A549 (cell line): ENCODE results near the gene RBBP5. TPM values are rescaled to one million over a fixed set of nuclear protein-coding genes. Genes with fewer than 3 reads are reported as not detected.
A peak's percentile ranks its signal among the peaks of the same experiment; 100 is the strongest.

Experiments used
- ATAC-seq, 2 experiments: fragments of 200-7000 bp in 1 of 2; fragments of >200 bp in 1 of 2; cut with Nextera tagmentation in 1 of 2; cut with Tn5 transposase in 1 of 2; 3 replicates each; pipeline versions ENCODE4 v1.8.0 to v1.9.1; 2018 to 2020; ENCODE audit warnings: mild to moderate bottlenecking in 1 of 2, moderate library complexity in 1 of 2
- CTCF ChIA-PET: fragments of 300-600 bp; sonication (Branson Sonifier 250); formaldehyde crosslinking; extraction: SDS; loops from one replicate; lab custom pipeline; 2021; ENCODE audit warnings: antibody characterized with exemption, inconsistent platforms; lab: Yijun Ruan, JAX
- POLR2A ChIA-PET: fragments of 350-600 bp; formaldehyde crosslinking; extraction: SDS; loops from one replicate; lab custom pipeline; 2021; ENCODE audit warnings: antibody characterized with exemption, inconsistent platforms; lab: Yijun Ruan, JAX
- DNase-seq, 2 experiments: peaks; one replicate each; pipeline versions ENCODE4 v3.0.0 to v3.0.0-alpha.2; 2011 to 2016; ENCODE audit warnings: low read depth in 1 of 2, low spot score in 1 of 2
- FAIRE-seq: peaks from 2 replicates; lab custom pipeline; 2011; peaks lifted over from hg19 to GRCh38; lab: Jason Lieb, UNC
- H3K27ac ChIP-seq, 2 experiments: fragments of >200 bp; sonication (Bioruptor Twin); formaldehyde crosslinking; 3 replicates each; pipeline ENCODE4 v1.5.1; 2016 to 2017
- H3K4me1 ChIP-seq: fragments of >200 bp; sonication (Bioruptor Twin); formaldehyde crosslinking; 3 replicates; pipeline ENCODE4 v1.6.1; 2016
- H3K4me2 ChIP-seq: fragments of >200 bp; sonication (Bioruptor Twin); formaldehyde crosslinking; 3 replicates; pipeline ENCODE4 v1.6.1; 2016
- H3K4me3 ChIP-seq: fragments of >200 bp; sonication (Bioruptor Twin); formaldehyde crosslinking; 3 replicates; pipeline ENCODE4 v1.5.1; 2016
- H3K9me3 ChIP-seq: fragments of >200 bp; sonication (Bioruptor Twin); formaldehyde crosslinking; 3 replicates; pipeline ENCODE4 v1.6.1; 2016
- BHLHE40 ChIP-seq: IDR thresholded peaks from 2 replicates; pipeline ENCODE4 v1.6.1; 2012; ENCODE audit warnings: low read depth, low read length, inconsistent platforms
- CBX2 ChIP-seq: fragments of 200-600 bp; sonication (generic); IDR thresholded peaks from 2 replicates; pipeline ENCODE4 v1.6.1; 2016; ENCODE audit warnings: low read depth, mild to moderate bottlenecking, borderline replicate concordance
- CEBPB ChIP-seq, 2 experiments: fragments of >200 bp in 1 of 2; sonication (Bioruptor Twin) in 1 of 2; formaldehyde crosslinking in 1 of 2; IDR thresholded peaks; 2 replicates each; pipeline ENCODE4 v1.6.1; 2012 to 2016
- CHD2 ChIP-seq: fragments of 150-350 bp; IDR thresholded peaks from 2 replicates; pipeline ENCODE4 v1.6.1; 2014; ENCODE audit warnings: low read length; ENCODE audit not compliant: partially characterized antibody
- CTCF ChIP-seq: fragments of >200 bp; sonication (Bioruptor Twin); formaldehyde crosslinking; IDR thresholded peaks from 3 replicates; pipeline ENCODE4 v1.5.1; 2016
- EHF ChIP-seq: fragments of 250-450 bp; sonication (Bioruptor Pico); IDR thresholded peaks from 2 replicates; pipeline ENCODE4 v1.5.0; 2020; ENCODE audit warnings: mild to moderate bottlenecking
- ELK1 ChIP-seq: fragments of 150-350 bp; IDR thresholded peaks from 2 replicates; pipeline ENCODE4 v1.6.1; 2014; ENCODE audit warnings: low read depth, mild to moderate bottlenecking, low read length
- GATA3 ChIP-seq: IDR thresholded peaks from 2 replicates; pipeline ENCODE4 v1.6.1; 2012; ENCODE audit warnings: borderline replicate concordance
- HDAC2 ChIP-seq: fragments of 200-600 bp; sonication (generic); IDR thresholded peaks from 2 replicates; pipeline ENCODE4 v1.6.1; 2016
- HES2 ChIP-seq: fragments of >200 bp; sonication (Bioruptor Twin); formaldehyde crosslinking; IDR thresholded peaks from 2 replicates; pipeline ENCODE4 v1.6.1; 2016
- HEYL ChIP-seq: fragments of 250-450 bp; sonication (Bioruptor Pico); IDR thresholded peaks from 2 replicates; pipeline ENCODE4 v1.8.0; 2021; ENCODE audit warnings: mild to moderate bottlenecking, moderate library complexity
- HOXA7 ChIP-seq: fragments of 250-450 bp; sonication (Bioruptor Pico); IDR thresholded peaks from 2 replicates; pipeline ENCODE4 v1.5.0; 2020; ENCODE audit warnings: mild to moderate bottlenecking, moderate library complexity
- HOXB13 ChIP-seq: fragments of 250-450 bp; sonication (Bioruptor Pico); IDR thresholded peaks from 2 replicates; pipeline ENCODE4 v1.5.0; 2020; ENCODE audit warnings: low read depth, mild to moderate bottlenecking, moderate library complexity
- HOXB5 ChIP-seq: fragments of 250-450 bp; sonication (Bioruptor Pico); IDR thresholded peaks from 2 replicates; pipeline ENCODE4 v1.5.0; 2020; ENCODE audit warnings: mild to moderate bottlenecking, moderate library complexity
- JUN ChIP-seq, 2 experiments: fragments of >200 bp; sonication (Bioruptor Twin); formaldehyde crosslinking; IDR thresholded peaks; 2 replicates in 1 of 2; 3 replicates in 1 of 2; pipeline ENCODE4 v1.6.1; 2016 to 2017
- JUNB ChIP-seq: fragments of >200 bp; sonication (Bioruptor Twin); formaldehyde crosslinking; IDR thresholded peaks from 2 replicates; pipeline ENCODE4 v1.6.1; 2016
- KDM5A ChIP-seq: fragments of 200-600 bp; sonication (generic); IDR thresholded peaks from 2 replicates; pipeline ENCODE4 v1.6.1; 2016; ENCODE audit warnings: antibody characterized with exemption, mild to moderate bottlenecking
- MAZ ChIP-seq: fragments of 150-350 bp; IDR thresholded peaks from 2 replicates; pipeline ENCODE4 v1.6.1; 2014; ENCODE audit warnings: antibody characterized with exemption, low read depth, low read length, borderline replicate concordance
- MYC ChIP-seq: IDR thresholded peaks from 2 replicates; pipeline ENCODE4 v1.6.1; 2012; ENCODE audit warnings: mild to moderate bottlenecking, inconsistent platforms, low read length, improper control_type of control experiment, borderline replicate concordance
- NPAS2 ChIP-seq: fragments of 250-450 bp; sonication (Bioruptor Pico); IDR thresholded peaks from 2 replicates; pipeline ENCODE4 v1.8.0; 2022; ENCODE audit warnings: mild to moderate bottlenecking, moderate library complexity, borderline replicate concordance
- NR3C1 ChIP-seq: fragments of >200 bp; sonication (Bioruptor Twin); formaldehyde crosslinking; IDR thresholded peaks from 3 replicates; pipeline ENCODE4 v1.6.1; 2017
- POLR2AphosphoS2 ChIP-seq: conservative IDR thresholded peaks from 2 replicates; pipeline ENCODE4 v1.6.1; 2012; ENCODE audit warnings: low read length, improper control_type of control experiment, inconsistent platforms
- REST ChIP-seq: fragments of 200-600 bp; sonication (generic); IDR thresholded peaks from 2 replicates; pipeline ENCODE4 v1.6.1; 2016; ENCODE audit warnings: antibody characterized with exemption, mild to moderate bottlenecking, moderate library complexity
- RFX5 ChIP-seq: fragments of 450-650 bp; IDR thresholded peaks from 2 replicates; pipeline ENCODE4 v1.7.1; 2014; ENCODE audit warnings: antibody characterized with exemption, mild to moderate bottlenecking, moderate library complexity
- SREBF2 ChIP-seq: fragments of 450-650 bp; IDR thresholded peaks from 2 replicates; pipeline ENCODE4 v1.6.1; 2014; ENCODE audit warnings: mild to moderate bottlenecking, moderate library complexity
- ZNF302 ChIP-seq: fragments of 250-450 bp; sonication (Bioruptor Pico); IDR thresholded peaks from 2 replicates; pipeline ENCODE4 v1.9.0; 2021; ENCODE audit warnings: inconsistent platforms, mild to moderate bottlenecking, moderate library complexity
- ZSCAN20 ChIP-seq: fragments of 250-450 bp; sonication (Bioruptor Pico); IDR thresholded peaks from 2 replicates; pipeline ENCODE4 v1.8.0; 2022; ENCODE audit warnings: mild to moderate bottlenecking, moderate library complexity
- WGBS: methylation state at CpG from one replicate; pipeline ENCODE4 v1.1.6; 2017; ENCODE audit errors: missing lambda C conversion rate; 5-methylcytosine and 5-hydroxymethylcytosine counted together
- polyA plus RNA-seq, 4 experiments: library from polyadenylated mRNA; depleted of rRNA in 3 of 4; stranded (reverse); fragments of >200 nt; fragmentation: RNase III in 1 of 4; extraction: RNeasy Plus Mini Kit Qiagen cat#74134 plus additional on column Dnase treatment in 1 of 4; gene quantifications; 2 replicates in 3 of 4; 3 replicates in 1 of 4; pipeline ENCODE4 v1.2.3, GENCODE V29; 2011 to 2017

RBBP5 gene
- polyA plus RNA-seq, 2 of the 4 experiments (the other 2 are of a cell fraction), result 15.9 to 21.8 TPM

- no peak for DNase-seq
- H3K4me2 ChIP-seq, result no peak overlapping the region
- TF ChIP-seq GATA3 (no peak), BHLHE40 (no peak), MAZ (no peak), HOXB5 (no peak), JUNB (no peak), SREBF2 (no peak), EHF (CRISPR knock-in tag) (no peak), CHD2 (no peak), JUN (IDR thresholded peaks at IDR 0.05) (no peak), REST (no peak), CTCF (no peak)
- TF ChIP-seq, all 56 proteins: peak for 0
- H3K27ac ChIP-seq, result peak overlapping the region in 1 of 2 experiments; percentile 84; a peak in 3 of 6 replicates
- no peak overlapping the region for H3K4me3 ChIP-seq
- H3K9me3 ChIP-seq, result no peaks in the 10 kb centered on the region
- POLR2A ChIA-PET, result no interaction called here
- 94% methylated on average over 9 of the region's 9 CpGs for WGBS
- ATAC-seq (no peak), FAIRE-seq (no peak)
- CTCF ChIA-PET, result interaction anchor here (0.7 to 1.2 kb wide), 5 partner anchors 15 to 181 kb away, joined by 3 to 5 read pairs (median 3); no protein-coding TSS in a partner anchor
- peaks cover 34% of the 10 kb centered on the region for H3K4me1 ChIP-seq
Measured at GRCh38 chr1:205170532-205171269, 48.9 kb upstream of the RBBP5 start.

- Histone ChIP-seq H3K9me3 (no peaks in the 10 kb centered on the region), H3K4me2 (no peak overlapping the region), H3K27ac (no peak overlapping the region), H3K4me1 (peaks cover 21% of the 10 kb centered on the region), H3K4me3 (no peak overlapping the region)
- no peak for DNase-seq
- TF ChIP-seq CBX2, result no peak
- TF ChIP-seq RFX5, result no peak
- no peak for TF ChIP-seq POLR2AphosphoS2
- TF ChIP-seq MYC, result no peak
- TF ChIP-seq HOXB13 (CRISPR knock-in tag), result no peak
- TF ChIP-seq HOXA7 (CRISPR knock-in tag), result no peak
- TF ChIP-seq HES2, result no peak
- no peak for TF ChIP-seq CEBPB (IDR thresholded peaks at IDR 0.05)
- TF ChIP-seq KDM5A, result no peak
- no peak for TF ChIP-seq ZNF302 (CRISPR knock-in tag)
- TF ChIP-seq NPAS2 (CRISPR knock-in tag), result no peak
- no peak for TF ChIP-seq HDAC2
- TF ChIP-seq ZSCAN20 (CRISPR knock-in tag), result no peak
- TF ChIP-seq HEYL (CRISPR knock-in tag), result no peak
- no peak for TF ChIP-seq ELK1
- no peak for TF ChIP-seq NR3C1
- ATAC-seq, result no peak
- CTCF ChIA-PET, result interaction anchor here (0.8 to 1.3 kb wide), 3 partner anchors 9 to 48 kb away, joined by 3 to 5 read pairs (median 3); partner anchors contain the start of gene RBBP5
- POLR2A ChIA-PET, result no interaction called here
- FAIRE-seq, result no peak
- 90% methylated on average over 10 of the region's 10 CpGs for WGBS
Measured at GRCh38 chr1:205169248-205169647, 47.5 kb upstream of the RBBP5 start.
